Stimulated activated naive CD8-positive, alpha-beta T cell treated with anti-CD3 and anti-CD28 coated beads, Interleukin-15, amount 100 ng/mL, for 72 hours (primary cell): ENCODE measurements around the gene SYNRG.
"Not testable (repeated sequence)": the region's sequence is repeated elsewhere in the genome, so short reads cannot be mapped to it uniquely, and the experiment has no call there.

Experiments
- ATAC-seq: fragments of 150-1000 bp; cut with Tn5 transposase; 2 replicates; pipeline ENCODE4 v1.10.0; 2021; ENCODE audit warnings: mild to moderate bottlenecking, moderate library complexity
- DNase-seq, 2 donors: peaks; one replicate each; pipeline ENCODE4 v3.0.0; 2021 to 2022
- H3K27ac Mint-ChIP-seq, 2 donors: one replicate each; pipeline ENCODE4 v1.8.0; 2022; ENCODE audit warnings: mild to moderate bottlenecking in 2 of 2, mixed read lengths in 2 of 2, moderate library complexity in 2 of 2
- H3K27me3 Mint-ChIP-seq: one replicate; pipeline ENCODE4 v1.8.0; 2022; ENCODE audit warnings: mixed read lengths
- H3K4me1 Mint-ChIP-seq: one replicate; pipeline ENCODE4 v1.8.0; 2022; ENCODE audit warnings: mild to moderate bottlenecking, mixed read lengths
- H3K4me3 Mint-ChIP-seq, 2 donors: one replicate each; pipeline ENCODE4 v1.8.0; 2022; ENCODE audit warnings: mild to moderate bottlenecking in 2 of 2, mixed read lengths in 2 of 2, moderate library complexity in 1 of 2
- H3K9me3 Mint-ChIP-seq, 2 donors: one replicate each; pipeline ENCODE4 v1.8.0; 2022; ENCODE audit warnings: mixed read lengths in 2 of 2

The SYNRG gene

GRCh38 chr17:37609170-37610040, at the start of gene SYNRG:
Gene SYNRG, minus strand, starts transcription at chr17:37609418. Its CDS starts 63 bp downstream, at chr17:37609355.
- peak within 1 kb of the TSS; percentile 83 to 95 for H3K4me3 Mint-ChIP-seq
- H3K9me3 Mint-ChIP-seq, result no peaks in the 10 kb centered on the region
- ATAC-seq, result peak; percentile 91
- H3K27me3 Mint-ChIP-seq, result no peaks in the 10 kb centered on the region
- peak within 1 kb of the TSS; percentile 97 to 98 for H3K27ac Mint-ChIP-seq
- peaks cover 35% of the 10 kb centered on the region for H3K4me1 Mint-ChIP-seq
- peak; percentile 96 to 98 for DNase-seq

DNA sequence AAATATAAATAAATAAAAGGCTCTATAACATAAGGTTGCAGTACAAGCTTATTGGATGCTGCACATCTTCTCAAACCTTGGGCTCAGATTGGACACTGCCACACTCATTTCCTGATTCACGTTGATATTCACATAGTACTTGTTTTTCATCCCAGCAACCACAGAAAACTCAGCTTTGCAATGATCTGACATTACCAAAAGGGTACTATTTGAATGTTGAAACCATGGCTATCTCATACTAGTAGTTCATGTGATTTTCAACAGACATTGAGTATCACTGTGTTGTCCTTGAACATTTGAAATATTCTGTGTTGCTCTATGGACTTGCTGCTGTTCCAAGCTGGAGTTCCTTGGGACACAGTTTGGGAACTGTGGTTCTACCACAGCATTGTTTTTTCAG, 48.0 kb upstream of the SYNRG start:
- H3K27me3 Mint-ChIP-seq, result peaks cover 23% of the 10 kb centered on the region
- H3K9me3 Mint-ChIP-seq, result no peaks in the 10 kb centered on the region
- H3K4me3 Mint-ChIP-seq, result no peak overlapping the region
- H3K27ac Mint-ChIP-seq, result no peak overlapping the region
- ATAC-seq (no peak), DNase-seq (no peak)
- peaks cover 8% of the 10 kb centered on the region for H3K4me1 Mint-ChIP-seq

DNA sequence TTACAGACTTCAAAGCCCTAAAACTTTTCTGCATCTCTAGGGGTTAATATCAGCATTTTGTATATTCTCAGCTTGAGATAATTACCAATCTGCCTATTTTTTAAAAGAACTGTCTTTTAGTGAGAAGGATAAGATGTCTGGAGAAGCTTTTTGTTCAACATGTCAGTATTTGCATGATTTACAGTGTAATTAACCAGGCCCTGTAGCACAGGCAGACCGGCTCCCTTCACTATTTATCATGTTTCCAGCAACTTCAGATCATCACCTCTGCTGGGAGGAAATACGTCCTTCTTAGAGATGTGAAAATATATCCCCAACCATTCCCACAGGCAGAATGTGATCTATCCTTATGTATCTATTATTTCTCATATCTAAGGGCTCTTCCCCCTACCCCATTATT, 42.6 kb upstream of the SYNRG start:
- no peak for DNase-seq
- peaks cover 53% of the 10 kb centered on the region for H3K27me3 Mint-ChIP-seq
- no peak overlapping the region for H3K4me3 Mint-ChIP-seq
- no peak overlapping the region for H3K27ac Mint-ChIP-seq
- H3K9me3 Mint-ChIP-seq, result no peaks in the 10 kb centered on the region
- peaks cover 6% of the 10 kb centered on the region for H3K4me1 Mint-ChIP-seq
- no peak for ATAC-seq

GRCh38 chr17:37650419-37651003, 41.3 kb upstream of the SYNRG start:
- Mint-ChIP-seq H3K9me3 (no peaks in the 10 kb centered on the region), H3K4me3 (no peak overlapping the region), H3K27me3 (peaks cover 66% of the 10 kb centered on the region), H3K27ac (no peak overlapping the region), H3K4me1 (peaks cover 6% of the 10 kb centered on the region)
- ATAC-seq (peak; percentile 43), DNase-seq (peak in 1 of 2 donors; percentile 20)

- DNase-seq (no peak), ATAC-seq (no peak)
Observed at GRCh38 chr17:37648555-37648954, 39.3 kb upstream of the SYNRG start.

DNA sequence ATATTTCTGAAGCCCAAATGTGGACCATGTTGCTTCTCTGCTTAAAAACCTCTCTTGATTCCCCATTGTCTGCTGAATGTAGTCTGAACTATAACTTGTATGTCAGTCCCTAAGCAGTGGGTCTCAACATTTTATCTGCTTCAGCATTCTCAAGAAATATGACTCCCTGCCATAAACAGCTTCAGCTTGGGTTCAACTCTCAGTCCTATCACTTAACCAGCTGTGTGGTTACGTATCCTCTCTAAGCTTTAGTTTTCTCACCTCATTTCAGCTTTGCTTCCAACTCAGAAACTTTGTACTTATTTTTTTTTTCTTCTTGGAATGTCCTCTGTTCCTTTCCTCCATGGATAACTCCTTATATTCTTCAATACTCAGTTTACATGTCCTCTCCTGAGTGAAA, 38.6 kb upstream of the SYNRG start:
- no peak for DNase-seq
- Mint-ChIP-seq H3K9me3 (no peaks in the 10 kb centered on the region), H3K4me3 (no peak overlapping the region), H3K27ac (no peak overlapping the region), H3K4me1 (peaks cover 4% of the 10 kb centered on the region), H3K27me3 (peaks cover 75% of the 10 kb centered on the region)
- ATAC-seq, result no peak

More at GRCh38 chr17:37648555-37648954, 39.3 kb upstream of the SYNRG start:
- Mint-ChIP-seq H3K27me3 (peaks cover 80% of the 10 kb centered on the region), H3K4me3 (no peak overlapping the region), H3K9me3 (no peaks in the 10 kb centered on the region), H3K27ac (no peak overlapping the region), H3K4me1 (peaks cover 9% of the 10 kb centered on the region)

DNA sequence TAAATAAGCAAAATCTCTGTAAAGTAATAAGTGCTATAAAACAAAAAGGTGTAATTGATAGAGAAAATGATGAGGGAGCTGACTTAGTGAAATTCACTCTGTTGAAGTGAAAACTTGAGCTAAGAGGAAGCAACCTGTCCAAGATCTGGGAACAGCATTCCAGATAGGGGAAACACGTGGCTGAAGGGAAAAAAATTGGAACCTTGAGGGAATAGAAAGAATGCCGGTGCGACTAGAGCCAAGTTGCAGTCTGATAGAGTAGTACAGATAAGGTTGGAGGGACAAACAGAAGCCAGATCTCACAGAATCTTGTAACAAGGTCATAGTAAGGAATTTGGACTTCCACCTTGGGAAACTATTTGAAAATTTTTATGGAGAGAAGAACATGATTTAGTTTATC, 34.7 kb upstream of the SYNRG start:
- ATAC-seq, result no peak
- H3K4me1 Mint-ChIP-seq, result peaks cover 29% of the 10 kb centered on the region
- H3K4me3 Mint-ChIP-seq, result peak overlapping the region; percentile 90 to 91
- H3K27me3 Mint-ChIP-seq, result peaks cover 46% of the 10 kb centered on the region
- H3K27ac Mint-ChIP-seq, result no peak overlapping the region
- DNase-seq, result no peak
- no peaks in the 10 kb centered on the region for H3K9me3 Mint-ChIP-seq

DNA sequence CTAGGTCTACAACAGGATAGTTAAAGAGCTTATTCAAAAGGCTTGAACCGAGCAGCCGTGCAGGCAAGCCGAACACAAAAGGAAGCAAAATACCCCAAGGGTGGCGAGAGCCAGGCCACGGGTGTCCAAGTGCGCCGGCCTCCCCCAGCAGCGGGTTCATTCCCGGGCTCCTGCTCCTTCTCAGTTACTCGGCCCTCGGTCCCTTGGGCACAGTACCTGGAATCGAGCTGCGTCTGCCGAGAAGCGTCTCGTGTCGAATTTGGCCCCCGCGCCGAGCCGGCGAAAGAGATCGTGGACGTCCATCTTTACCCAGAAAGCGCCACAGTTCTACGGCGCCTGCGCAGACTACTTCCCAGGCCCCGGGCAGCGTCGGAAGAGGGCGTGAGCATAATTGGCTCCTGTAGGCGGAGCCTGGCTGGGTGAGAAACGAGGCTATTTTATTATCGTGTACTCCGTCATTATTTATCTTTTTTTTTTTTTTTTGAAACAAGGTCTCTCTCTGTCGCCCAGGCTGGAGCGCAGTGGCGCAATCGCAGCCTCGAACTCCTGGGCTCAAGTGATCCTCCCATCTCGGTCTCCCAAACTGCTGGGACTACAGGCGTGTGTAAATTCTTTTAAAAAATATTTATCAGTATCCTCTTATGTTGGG, 34.0 kb upstream of the SYNRG start, which contains the start of gene DDX52:
Gene DDX52, minus strand, starts transcription at position 329 of the 649 bp plus-strand sequence. Its CDS starts 26 bp downstream, at position 303.
- Mint-ChIP-seq H3K27me3 (peaks cover 39% of the 10 kb centered on the region), H3K4me1 (peaks cover 29% of the 10 kb centered on the region), H3K9me3 (no peaks in the 10 kb centered on the region), H3K27ac (peak within 1 kb of the TSS; percentile 86 to 94), H3K4me3 (peak within 1 kb of the TSS; percentile 90 to 91)
- peak; percentile 99 for ATAC-seq
- peak; percentile 83 to 89 for DNase-seq

DNA sequence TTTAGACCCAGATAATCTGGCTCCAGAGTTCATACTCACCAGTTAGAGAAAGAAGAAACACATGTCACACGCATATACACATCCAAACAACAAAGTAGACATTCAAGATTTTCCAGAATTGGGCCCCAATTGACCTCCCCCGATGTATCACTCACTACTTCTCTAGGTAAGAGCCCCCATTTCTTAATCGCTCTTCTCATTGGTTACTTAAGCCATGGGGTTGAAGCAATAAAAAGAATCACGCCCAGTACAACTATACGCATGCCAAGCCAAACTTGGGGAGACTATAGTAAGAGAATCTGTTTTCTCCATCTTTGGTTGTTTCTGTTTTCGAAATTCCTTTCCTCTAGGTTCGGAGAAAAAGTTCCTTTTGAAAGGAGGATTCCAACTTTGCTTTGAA, 33.5 kb upstream of the SYNRG start:
- H3K9me3 Mint-ChIP-seq, result no peaks in the 10 kb centered on the region
- H3K27ac Mint-ChIP-seq, result peak overlapping the region; percentile 86 to 94
- H3K4me1 Mint-ChIP-seq, result peaks cover 29% of the 10 kb centered on the region
- H3K4me3 Mint-ChIP-seq, result peak overlapping the region; percentile 90 to 91
- ATAC-seq (peak; percentile 53), DNase-seq (no peak)
- H3K27me3 Mint-ChIP-seq, result peaks cover 34% of the 10 kb centered on the region

DNA sequence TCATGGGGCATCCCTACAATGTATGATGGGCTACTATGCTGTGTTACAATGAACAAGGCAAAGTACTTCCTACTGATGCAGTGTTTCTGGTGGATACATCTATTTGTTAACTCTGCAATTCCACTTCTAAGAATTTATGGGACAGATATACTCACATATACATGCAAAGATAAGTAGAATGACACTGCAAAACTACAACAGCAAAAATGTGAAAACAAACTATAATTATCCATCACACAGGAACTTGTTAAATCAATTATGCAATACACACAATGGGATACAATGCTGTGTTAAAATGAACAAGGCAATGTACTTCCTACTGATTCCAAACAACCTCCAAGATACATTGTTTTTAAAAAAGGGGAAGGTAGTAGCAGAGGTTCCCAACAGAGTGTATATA, 30.8 kb upstream of the SYNRG start:
- ATAC-seq (no peak), DNase-seq (no peak)
- Mint-ChIP-seq H3K27me3 (peaks cover 15% of the 10 kb centered on the region), H3K9me3 (no peaks in the 10 kb centered on the region), H3K4me3 (peak overlapping the region in 1 of 2 donors; percentile 20), H3K4me1 (peaks cover 29% of the 10 kb centered on the region), H3K27ac (no peak overlapping the region)

DNA sequence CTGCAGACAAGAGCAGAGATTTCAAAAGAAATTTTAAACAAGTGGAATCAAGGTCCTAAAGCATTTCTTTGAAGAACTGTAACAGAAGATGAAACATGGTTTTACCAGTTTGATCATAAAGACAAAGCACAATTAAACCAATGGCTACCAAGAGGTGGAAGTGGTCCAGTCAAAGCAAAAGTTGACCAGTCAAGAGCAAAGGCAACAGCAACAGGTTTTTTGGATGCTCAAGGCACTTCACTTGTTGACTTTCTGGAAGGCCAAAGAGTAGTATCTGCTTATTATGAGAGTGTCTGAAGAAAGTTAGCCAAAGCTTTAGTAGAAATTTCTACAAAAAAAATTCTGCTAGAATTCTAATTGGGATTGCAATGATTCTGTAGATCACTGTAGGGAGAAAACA, 28.7 kb upstream of the SYNRG start:
- ATAC-seq (no peak), DNase-seq (no peak)
- Mint-ChIP-seq H3K27ac (no peak overlapping the region), H3K4me1 (peaks cover 25% of the 10 kb centered on the region), H3K27me3 (no peaks in the 10 kb centered on the region), H3K4me3 (no peak overlapping the region), H3K9me3 (no peaks in the 10 kb centered on the region)

DNA sequence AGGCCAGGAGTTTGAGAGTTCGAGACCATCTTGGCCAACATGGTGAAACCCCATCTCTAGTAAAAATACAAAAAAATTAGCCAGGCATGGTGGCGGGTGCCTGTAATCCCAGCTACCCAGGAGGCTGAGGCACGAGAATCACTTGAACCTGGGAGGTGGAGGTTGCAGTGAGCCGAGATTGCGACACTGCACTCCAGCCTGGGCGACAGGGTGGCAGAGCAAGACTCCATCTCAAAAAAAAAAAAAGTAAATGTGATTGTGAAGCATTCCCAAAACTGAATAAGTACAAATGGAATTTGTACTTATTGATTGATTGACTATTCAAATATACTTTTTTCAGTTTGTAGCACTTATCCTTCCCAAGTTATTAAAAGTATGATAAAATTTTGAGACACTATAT, 7.2 kb upstream of the SYNRG start:
- H3K4me1 Mint-ChIP-seq, H3K4me3 Mint-ChIP-seq, H3K27me3 Mint-ChIP-seq, ATAC-seq, DNase-seq, H3K9me3 Mint-ChIP-seq: not testable (repeated sequence)
- H3K27ac Mint-ChIP-seq, result peak overlapping the region in 1 of 2 donors; percentile 71

DNA sequence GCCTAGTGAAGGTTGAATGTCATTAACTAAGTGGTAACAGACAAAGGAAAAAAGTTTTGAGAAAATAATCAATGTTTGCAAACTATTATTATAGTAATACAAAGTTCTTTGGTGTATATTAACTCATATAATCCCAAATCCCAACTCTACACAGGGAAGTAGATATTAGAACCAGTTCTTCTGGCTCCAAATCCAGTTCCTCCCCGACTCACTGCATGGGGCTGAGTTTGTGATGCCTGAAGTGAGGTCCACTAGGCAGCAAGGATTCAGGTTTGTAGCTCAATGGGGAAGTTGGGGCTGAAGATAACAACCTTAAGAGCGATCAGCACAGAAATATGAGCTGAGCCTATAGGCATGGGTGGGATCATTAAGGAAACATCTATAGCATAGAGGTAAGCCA, 5.6 kb upstream of the SYNRG start:
- peaks cover 3% of the 10 kb centered on the region for H3K4me1 Mint-ChIP-seq
- no peak overlapping the region for H3K4me3 Mint-ChIP-seq
- ATAC-seq (no peak), DNase-seq (no peak)
- H3K9me3 Mint-ChIP-seq, result no peaks in the 10 kb centered on the region
- no peaks in the 10 kb centered on the region for H3K27me3 Mint-ChIP-seq
- H3K27ac Mint-ChIP-seq, result no peak overlapping the region

GRCh38 chr17:37614391-37614790, 5.2 kb upstream of the SYNRG start:
- no peak for DNase-seq
- Mint-ChIP-seq H3K27me3 (no peaks in the 10 kb centered on the region), H3K27ac (no peak overlapping the region), H3K9me3 (no peaks in the 10 kb centered on the region), H3K4me1 (peaks cover 4% of the 10 kb centered on the region), H3K4me3 (no peak overlapping the region)
- no peak for ATAC-seq

DNA sequence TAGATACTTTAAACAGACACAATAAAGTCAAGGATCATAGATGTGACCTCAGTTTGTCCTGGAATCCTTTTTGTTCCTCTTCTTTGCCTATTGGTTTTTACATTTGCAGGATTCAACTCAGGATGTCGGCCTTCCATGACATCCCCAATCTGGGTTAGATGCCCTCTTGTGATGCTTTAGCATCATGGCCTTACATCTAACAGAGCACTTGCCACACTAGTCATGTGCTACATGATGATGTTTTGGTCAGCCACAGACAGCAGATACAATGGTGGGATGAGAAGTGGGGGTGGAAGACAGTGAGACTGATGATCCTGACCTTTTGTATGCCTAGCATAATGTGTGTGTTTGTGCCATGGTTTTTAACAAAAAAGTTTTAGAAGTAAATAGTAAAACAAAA, 1.8 kb upstream of the SYNRG start:
- no peak overlapping the region for H3K4me3 Mint-ChIP-seq
- H3K27me3 Mint-ChIP-seq, result no peaks in the 10 kb centered on the region
- ATAC-seq, result no peak
- DNase-seq, result no peak
- no peak overlapping the region for H3K27ac Mint-ChIP-seq
- peaks cover 19% of the 10 kb centered on the region for H3K4me1 Mint-ChIP-seq
- no peaks in the 10 kb centered on the region for H3K9me3 Mint-ChIP-seq

GRCh38 chr17:37610041-37610420, 813 bp upstream of the SYNRG start:
- Mint-ChIP-seq H3K27ac (peak overlapping the region; percentile 91 to 98), H3K4me1 (peaks cover 28% of the 10 kb centered on the region), H3K4me3 (peak overlapping the region; percentile 83 to 95)
- H3K9me3 Mint-ChIP-seq, DNase-seq, H3K27me3 Mint-ChIP-seq, ATAC-seq: not testable (repeated sequence)
